Medulla oblongata (tissue), 1 donor: ENCODE data around the gene MTOR.

Source experiments
- DNase-seq: peaks from one replicate; pipeline ENCODE4 v3.0.0-alpha.2; 2015; ENCODE audit errors: extremely low spot score

Gene MTOR

DNA sequence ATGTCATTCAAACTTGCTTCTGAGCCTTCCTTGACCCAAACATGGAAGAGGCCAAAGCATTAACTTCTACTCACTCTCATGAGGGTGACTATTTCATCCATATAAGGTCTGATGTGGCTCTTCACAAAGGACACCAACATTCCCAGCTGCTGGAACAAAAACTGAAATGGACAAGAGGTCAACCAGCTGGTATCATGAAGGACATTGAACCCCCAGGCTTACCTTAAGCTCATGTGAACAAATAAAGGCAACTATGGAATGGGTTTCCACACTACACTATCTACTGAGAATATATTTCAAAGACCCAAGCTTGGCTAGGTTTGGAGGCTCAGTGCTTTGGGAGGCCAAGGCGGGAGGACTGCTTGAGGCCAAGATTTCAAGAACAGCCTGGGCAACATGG is 46.3 kb downstream of the MTOR start:
- no peak for DNase-seq

DNA sequence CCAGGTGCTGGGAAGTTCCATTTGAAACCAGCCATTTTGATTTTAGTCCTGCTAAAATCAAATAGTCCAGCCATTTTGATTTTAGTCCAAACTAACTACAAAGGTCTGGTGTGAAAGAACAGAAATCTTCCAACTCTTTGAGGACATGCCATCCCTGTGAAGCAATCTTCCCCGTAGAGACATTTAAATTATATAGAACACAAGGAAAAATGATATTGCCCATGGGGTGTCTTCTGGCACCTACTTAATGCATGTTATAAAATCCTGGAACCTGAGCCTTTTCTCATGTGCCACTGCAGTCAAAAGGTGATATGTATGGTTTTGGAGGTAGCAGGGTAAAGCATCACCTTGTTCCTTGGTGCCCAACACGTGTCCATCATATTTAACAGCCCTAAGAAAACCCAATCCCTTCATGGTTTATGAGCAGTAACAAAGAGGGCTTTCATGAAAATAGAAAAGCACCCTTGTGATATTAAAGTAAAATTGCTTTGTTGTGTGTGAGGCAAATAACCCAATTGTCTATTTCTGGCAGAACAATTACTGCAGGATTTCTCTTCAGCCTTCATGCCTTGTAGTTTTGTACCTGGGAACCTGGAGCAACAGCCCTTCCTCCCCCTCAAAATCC is 46.9 kb downstream of the MTOR start:
- peak; percentile 29 for DNase-seq

DNA sequence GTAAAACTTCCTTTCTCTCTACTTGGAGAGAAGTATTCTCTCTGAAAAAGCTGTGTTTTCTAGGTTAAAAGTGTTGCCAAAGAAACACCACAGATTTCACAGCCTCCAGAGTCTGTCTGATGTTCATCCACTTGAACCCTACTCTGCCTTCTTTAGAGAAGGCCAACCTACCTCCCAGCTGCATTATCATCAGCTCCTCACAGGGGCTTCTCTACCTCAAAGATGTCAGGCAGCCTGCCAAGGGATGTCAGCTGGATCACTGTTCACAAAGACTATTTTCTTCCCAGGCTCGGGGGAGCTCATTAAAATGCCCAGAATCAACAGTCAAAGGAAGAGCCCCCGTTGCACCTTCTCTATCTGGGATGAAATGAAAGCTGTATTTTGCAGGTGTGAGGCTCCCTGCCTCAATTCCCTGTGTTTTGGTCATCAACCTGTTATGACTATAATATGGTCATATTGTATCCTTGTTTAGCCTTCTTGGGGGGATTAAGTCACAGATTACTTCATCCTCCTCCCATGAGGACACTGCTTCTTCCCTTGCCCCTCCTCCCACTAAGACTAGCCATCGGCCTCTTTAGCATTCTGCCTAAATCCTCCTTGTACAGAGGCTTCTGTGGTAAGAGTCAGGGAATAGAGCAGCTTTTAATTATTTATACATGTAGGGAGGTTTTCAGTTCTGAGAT is 47.5 kb downstream of the MTOR start:
- DNase-seq = peak; percentile 12

DNA sequence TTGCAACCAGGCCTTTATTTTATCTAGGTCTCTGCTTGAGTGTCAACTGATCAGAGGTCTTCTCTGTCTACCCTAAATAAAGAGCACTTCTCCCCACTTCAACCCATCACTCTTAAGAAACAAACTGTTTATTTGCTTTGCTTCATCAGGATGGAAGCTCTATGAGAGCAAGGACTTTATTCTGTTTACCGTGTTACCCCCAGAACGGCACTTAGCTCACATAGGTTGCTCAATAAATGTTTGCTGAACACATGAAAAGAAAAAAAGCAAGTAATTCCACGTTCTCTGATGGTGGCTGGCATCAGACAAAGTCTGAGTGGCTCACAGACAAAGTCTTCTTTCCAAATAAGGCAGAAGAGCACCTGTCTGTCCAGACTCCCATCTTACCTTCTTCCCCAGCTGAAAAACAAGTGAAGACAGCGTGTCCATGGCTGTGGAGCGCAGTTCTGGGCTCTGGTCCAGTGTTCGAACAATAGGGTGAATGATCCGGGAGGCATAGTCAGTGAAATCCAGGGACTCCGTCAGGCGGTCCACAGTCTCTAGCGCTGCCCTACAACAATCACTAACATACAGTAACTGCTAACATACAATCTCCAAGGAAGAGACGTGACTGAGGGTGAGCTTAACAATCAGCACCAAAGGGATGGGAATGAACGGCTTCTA is 50.3 kb downstream of the MTOR start:
- peak; percentile 86 for DNase-seq

DNA sequence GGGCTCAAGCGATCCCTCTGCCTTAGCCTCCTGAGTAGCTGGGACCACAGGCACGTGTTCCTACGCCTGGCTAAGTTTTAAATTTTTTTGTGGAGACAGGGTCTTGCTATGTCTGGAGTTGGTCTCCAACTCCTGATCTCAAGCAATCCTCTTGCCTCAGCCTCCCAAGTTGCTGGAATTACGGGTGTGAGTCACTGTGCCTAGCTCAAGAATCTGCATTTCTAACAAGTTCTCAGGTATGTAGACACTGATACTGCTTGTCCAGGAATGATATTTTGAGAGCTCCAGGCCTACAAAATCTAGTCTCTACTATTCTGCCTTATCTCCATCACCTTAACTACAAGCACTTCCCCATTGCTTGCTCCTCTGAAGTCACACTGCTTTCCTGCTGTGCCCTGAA is 50.9 kb downstream of the MTOR start:
- no peak for DNase-seq

DNA sequence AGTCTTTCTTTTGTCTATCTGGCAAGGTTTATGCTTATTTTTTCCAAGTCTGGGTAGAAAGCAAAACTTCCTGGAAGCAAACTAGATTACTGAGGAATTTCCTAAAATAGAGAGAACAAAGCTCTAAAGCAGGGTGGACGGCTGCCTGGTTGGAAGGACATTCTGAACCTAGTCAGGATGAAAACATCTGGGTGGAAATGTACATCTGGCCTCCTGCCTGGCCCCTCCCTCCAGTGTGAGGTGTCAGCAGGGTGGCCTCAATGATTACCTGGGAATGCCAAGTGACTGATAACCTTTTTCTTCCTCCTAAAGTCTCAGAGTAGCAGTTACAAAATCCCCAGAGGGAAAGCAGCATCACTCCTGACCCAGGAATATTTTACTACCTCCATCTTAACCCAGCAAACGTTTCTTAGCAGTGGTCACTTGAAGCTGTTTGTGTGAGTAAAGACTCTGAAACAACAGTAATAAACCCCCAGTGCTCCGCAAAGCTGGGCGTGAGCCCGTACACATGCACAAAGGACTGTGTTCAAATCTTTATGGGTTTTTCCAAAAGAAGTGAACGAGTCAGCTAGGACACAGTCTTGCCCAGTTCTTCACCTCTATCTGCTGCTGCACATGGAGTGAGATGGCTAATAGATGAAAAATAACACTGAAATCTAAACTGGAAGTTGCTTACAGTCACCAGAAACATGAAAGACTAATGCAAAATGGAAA is 54.3 kb downstream of the MTOR start:
- no peak for DNase-seq

DNA sequence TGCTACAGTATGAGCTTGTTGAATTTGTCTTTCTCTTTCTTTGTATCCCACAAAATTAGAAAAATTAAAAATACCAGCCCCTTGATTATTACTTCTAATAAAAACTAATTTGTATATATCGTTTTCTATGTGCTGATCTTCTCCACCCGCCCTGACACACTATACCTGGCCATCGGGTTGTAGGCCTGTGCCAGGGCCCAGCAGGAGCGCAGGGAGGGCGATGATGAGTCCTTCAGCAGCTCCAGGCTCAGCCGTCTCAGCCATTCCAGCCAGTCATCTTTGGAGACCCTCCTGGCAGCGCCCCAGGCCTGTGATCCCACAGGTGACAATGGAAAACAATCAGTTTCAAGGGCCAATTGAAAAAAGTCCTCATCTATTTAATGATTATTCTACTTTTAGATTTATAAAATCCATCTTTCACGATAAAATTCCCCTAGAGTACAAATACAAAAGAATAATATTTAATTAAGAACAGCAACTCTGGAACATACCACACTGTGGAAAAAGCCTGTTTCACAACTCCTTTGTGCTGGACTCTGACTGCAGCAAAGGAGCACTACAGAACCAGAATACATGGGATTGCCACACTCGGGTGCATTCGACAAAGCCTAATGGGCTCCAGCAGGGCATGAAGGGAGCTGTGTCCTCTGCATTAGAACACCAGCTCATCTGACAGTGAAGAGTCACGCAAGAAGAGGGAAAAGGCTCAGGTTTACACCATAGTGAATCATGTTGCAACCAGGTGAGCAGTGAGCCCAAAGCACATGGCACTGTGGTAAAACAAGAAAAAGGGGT is 57.8 kb downstream of the MTOR start:
- no peak for DNase-seq

DNA sequence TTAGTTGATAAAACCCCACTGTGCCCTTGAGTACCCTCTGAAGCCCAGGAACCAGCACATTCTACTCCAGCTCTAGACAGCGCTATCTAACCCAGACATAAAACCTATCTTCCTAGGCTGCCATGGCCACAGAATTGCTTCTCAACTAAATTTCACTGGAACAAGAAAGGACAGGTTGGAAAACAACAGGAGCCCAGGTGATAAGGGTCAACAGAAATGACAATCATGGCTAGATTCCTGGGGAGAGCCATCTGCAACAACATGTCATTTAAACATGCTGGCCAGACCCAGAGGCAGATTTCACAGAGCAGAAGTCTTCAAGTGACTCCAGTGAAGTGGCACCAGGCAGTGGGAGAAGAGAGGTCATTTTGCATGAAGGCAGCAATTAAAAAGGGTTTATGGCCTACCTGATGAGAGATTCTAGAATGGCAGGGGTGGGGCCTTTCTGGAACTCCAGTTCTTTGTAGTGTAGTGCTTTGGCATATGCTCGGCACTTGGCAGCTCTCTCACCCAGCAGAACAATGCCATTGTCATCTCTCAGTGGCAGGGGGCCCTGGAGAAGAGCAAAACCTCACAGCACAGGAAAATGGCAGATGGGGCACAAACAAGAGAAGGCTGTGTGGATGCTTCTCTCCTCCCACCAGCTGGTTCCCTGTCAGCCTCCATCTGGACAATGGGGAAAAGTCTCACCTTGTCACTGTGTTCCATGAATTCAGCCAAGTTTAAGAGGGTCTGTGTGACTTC is 63.3 kb downstream of the MTOR start:
- DNase-seq = peak; percentile 78

DNA sequence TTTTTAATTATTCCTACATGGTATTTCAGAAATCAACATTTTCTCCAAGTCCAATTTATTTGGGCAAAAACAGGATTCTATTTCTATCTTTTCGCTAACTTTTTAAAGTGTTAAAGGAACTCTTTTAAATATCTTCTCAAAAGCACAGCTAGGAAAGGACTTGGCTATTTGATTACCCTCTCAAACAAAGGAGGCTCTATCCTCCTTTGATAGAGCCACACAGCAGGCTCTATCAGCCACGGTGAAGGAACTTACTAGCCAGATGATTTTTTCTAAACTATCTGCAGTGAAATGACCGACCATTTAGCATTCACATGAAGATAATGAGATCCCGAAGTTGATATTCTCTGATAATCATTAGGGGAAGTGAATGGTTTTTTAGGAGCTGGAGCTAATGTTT is 64.1 kb downstream of the MTOR start:
- peak; percentile 49 for DNase-seq

DNA sequence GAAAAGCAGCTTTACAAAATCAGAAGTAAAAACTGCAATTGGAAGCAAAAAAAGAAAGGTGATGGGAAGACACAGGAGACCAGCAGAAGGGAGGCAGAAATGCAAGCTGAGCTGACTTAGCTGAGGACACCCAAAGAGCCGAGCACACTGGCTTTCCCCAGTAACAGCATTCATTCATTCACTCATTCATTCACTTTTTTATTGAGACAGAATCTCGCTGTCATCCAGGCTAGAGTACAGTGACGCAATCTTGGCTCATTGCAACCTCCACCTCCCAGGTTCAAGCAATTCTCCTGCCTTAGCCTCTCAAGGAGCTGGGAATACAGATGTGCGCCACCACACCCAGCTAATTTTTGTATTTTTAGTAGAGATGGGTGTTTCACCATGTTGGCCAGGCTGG is 65.0 kb downstream of the MTOR start:
- DNase-seq = no peak

DNA sequence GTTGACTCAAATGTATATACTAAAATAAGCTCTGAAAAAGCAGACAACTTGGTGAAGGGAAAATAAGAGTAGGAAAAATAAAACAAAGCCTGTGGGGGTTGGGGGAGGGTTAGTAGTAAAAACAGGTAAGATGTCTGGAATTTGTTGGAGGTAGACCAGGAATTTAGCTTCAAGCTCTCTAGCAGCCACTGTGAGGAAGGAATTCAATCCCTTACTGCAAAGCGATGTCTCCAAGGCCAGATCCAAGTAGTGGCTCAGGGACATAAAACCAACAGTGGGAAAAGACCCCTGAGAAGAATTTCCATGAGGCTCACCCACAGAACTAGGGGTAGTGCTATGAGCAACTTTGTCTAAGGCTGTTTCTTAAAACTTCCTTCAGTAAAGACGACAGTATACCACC is 65.4 kb downstream of the MTOR start:
- no peak for DNase-seq

DNA sequence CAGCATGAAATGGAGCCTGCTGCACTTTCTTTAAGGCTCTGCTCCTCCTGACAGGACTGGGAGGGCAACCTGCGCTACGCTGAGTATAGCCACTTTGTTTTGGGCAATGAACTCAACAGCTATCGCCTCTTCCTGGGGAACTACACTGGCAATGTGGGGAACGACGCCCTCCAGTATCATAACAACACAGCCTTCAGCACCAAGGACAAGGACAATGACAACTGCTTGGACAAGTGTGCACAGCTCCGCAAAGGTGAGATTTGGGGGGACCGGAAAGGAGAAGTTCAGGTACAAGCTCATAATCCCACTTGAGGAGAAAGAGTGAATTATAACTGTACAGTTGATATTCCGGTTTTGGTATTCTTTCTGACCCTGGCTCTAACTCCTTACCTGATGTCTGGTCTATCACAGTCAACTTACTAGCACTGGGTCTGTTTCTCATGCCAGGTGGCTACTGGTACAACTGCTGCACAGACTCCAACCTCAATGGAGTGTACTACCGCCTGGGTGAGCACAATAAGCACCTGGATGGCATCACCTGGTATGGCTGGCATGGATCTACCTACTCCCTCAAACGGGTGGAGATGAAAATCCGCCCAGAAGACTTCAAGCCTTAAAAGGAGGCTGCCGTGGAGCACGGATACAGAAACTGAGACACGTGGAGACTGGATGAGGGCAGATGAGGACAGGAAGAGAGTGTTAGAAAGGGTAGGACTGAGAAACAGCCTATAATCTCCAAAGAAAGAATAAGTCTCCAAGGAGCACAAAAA is 67.8 kb downstream of the MTOR start:
- DNase-seq = no peak

DNA sequence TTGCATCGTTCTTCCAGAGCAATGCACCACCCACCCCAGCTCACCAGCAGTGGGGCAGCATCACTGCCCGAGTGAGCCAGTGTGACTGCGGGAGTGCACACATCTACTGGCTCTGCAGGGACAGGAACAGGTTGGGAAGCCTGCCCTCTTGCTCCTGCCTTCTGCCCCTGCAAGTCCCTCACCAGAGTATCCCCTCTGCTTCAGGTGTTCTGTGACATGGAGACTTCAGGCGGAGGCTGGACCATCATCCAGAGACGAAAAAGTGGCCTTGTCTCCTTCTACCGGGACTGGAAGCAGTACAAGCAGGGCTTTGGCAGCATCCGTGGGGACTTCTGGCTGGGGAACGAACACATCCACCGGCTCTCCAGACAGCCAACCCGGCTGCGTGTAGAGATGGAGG is 69.0 kb downstream of the MTOR start:
- no peak for DNase-seq

DNA sequence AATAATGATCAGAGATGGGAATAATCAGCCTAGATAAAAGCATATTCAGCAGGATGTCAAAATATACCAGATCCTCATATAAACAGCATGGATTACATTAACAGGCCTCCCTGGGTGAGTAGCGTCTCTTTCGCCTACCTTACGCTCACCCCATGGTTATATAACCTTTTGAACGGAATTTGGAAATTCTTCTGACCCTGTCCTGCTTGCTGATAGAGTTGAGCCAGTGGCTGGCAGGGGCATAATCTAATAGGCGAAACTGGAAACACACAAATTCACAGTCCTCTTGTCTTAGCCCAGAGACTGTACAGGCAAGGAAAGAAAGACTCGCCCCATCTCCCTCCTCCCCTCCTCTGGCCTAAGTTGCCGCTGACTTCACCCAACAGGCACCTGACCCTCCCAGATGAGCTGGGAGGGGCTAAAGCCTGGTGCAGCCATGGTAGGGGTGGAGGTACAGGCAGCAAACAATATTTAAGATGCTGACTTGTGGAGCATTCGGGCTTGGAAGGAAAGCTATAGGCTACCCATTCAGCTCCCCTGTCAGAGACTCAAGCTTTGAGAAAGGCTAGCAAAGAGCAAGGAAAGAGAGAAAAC is 73.4 kb downstream of the MTOR start, which contains the start of gene ANGPTL7:
ANGPTL7 (plus strand) TSS at position 498 of the 594 bp plus-strand sequence. CDS start 225 bp downstream, outside the sequence.
- no peak for DNase-seq

DNA sequence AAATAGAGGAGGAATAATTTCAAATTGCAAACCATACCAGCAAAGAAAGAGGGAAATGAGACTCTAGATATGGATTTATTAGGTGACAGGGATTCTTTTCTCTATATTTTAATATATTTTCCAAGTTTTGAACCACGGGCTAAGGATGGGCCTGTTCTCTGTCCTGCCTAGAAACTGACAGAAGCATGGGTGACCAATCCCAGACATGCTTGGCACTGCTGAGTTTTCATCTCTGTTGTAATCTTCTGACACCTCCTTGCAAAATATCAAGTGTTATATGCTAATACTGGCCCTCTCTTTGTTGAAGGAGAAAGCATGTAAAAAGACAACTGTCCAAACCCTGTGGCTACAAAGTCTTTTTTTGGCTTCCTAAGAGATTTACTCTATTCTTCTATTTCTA is 74.0 kb downstream of the MTOR start:
- DNase-seq = no peak

DNA sequence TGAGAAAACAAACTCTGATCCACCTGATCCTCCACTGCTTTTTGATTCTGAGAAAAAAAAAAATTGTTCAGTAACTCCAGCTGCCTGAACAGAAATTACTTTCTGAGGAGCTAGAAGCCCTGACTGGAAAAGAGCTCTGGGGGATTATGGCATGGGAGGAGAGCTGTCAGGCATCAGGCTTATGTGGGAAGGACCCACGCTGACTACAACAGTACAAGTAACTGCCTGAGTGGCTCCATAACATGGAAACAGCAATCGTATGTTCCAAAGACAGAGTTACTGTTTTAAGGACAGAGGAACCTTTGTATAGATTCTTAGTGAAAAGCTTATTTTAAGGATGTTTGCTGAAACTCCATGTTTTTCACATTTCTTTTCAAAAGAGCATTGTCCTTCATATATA is 74.4 kb downstream of the MTOR start:
- peak; percentile 32 for DNase-seq

DNA sequence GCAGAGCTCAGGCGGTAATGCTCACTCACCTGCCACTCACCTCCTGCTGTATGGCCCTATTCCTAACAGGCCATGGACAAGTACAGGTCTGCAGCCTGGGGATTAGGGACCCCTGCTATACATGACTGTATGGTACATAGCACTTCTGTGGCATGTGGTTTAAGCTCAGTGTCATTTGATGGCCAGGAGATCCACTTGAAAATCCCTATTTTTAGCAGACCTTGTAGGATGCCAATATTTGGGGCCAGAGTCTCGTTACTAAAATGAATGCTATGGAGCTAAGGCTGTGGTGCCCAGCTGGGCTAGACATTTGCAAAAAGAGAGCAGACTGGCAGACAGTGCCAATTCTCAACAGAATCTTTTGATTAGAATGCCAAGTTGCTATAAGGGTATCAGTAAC is 74.9 kb downstream of the MTOR start:
- no peak for DNase-seq

DNA sequence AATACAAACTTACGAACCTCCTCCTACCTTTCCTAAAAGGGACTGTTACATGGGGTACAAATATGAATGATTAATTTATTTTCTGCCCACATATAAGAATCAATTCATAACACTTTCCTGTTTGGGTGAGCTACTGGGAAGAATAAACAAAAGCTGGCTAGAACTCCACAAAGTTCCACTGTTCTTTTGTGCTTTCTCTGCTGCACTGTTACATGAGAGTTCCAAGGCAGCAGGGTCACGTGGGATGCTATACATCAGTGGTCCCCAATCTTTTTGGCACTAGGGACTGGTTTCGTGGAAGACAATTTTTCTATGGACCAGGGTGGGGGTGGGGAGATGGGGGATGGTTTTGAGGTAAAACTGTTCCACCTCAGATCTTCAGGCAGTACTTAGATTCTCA is 75.4 kb downstream of the MTOR start:
- peak; percentile 47 for DNase-seq

DNA sequence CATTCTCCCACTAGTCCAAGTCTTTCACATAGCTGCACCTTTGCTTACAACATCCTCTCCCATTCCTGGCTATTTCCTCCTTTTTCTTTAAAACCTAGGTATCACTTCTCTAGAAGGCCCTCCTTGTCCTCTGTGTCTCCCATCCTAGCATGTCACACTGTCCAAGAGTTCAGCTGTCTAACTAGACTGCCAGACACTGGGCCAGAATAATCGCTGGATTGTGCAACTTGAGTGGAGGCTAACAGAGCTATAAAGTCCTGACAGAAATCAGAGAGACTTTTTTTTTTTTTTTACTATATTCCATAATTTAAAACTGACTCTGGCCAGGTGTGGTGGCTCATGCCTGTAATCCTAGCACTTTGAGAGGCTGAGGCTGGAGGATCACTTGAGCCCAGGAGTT is 77.4 kb downstream of the MTOR start:
- peak; percentile 63 for DNase-seq

DNA sequence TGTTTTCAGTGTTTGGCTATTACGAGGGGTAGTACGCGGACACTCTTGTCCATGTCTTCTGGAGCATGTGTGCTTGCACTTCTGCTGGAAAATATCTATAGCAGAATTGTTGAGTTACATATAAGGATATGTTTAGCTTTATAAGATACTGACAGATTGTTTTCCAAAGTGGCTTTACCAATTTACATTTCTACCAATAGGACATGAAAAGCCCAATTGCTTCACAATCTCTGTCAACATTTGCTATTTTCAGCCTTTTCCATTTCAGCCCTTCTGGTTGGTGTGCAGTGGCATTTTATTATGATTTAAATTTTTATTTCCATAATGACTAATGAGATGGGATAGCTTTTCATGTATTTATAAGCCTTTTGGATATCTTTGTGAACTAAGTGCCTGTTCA is 79.5 kb downstream of the MTOR start:
- no peak for DNase-seq
